Measurements from ENCODE around the gene C1R.

DNA sequence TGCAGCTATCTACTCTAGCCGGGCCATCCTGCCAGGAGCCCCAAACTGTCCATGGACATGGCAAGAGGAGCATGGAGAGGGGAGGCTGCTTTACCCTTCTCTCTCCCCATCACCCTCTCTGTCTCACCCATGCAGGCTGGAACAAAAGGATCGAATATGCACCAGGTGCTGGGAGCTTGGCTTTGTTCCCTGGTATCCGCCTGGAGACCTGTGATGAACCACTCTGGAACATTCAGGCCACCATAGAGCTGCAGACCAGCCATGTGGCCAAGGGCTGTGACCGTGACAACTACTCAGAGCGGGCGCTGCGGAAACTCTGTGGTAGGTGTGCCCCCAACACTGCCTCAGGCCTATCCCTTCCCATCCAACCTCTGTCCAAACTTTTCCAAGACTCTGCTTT is 43.8 kb upstream of the C1R start:
- TF ChIP-seq, protein P1, sequence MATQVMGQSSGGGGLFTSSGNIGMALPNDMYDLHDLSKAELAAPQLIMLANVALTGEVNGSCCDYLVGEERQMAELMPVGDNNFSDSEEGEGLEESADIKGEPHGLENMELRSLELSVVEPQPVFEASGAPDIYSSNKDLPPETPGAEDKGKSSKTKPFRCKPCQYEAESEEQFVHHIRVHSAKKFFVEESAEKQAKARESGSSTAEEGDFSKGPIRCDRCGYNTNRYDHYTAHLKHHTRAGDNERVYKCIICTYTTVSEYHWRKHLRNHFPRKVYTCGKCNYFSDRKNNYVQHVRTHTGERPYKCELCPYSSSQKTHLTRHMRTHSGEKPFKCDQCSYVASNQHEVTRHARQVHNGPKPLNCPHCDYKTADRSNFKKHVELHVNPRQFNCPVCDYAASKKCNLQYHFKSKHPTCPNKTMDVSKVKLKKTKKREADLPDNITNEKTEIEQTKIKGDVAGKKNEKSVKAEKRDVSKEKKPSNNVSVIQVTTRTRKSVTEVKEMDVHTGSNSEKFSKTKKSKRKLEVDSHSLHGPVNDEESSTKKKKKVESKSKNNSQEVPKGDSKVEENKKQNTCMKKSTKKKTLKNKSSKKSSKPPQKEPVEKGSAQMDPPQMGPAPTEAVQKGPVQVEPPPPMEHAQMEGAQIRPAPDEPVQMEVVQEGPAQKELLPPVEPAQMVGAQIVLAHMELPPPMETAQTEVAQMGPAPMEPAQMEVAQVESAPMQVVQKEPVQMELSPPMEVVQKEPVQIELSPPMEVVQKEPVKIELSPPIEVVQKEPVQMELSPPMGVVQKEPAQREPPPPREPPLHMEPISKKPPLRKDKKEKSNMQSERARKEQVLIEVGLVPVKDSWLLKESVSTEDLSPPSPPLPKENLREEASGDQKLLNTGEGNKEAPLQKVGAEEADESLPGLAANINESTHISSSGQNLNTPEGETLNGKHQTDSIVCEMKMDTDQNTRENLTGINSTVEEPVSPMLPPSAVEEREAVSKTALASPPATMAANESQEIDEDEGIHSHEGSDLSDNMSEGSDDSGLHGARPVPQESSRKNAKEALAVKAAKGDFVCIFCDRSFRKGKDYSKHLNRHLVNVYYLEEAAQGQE (IDR thresholded peaks at IDR 0.05; ENCODE audit: low read depth, low read length), result no peak
- no peak for TF ChIP-seq GABPA (IDR thresholded peaks at IDR 0.05; ENCODE audit: low read depth)
- no peak for TF ChIP-seq RXRA (IDR thresholded peaks at IDR 0.05; ENCODE audit: borderline replicate concordance, low read depth)
- no peak for TF ChIP-seq CTCF (IDR thresholded peaks at IDR 0.05)
- no peak for TF ChIP-seq MAX (IDR thresholded peaks at IDR 0.05; ENCODE audit: low read depth)
- no peak for TF ChIP-seq TAF1 (IDR thresholded peaks at IDR 0.05; ENCODE audit: borderline replicate concordance, low read depth, low read length)
- TF ChIP-seq FOXM1 (IDR thresholded peaks at IDR 0.05; ENCODE audit: low read depth), result no peak
- no peak for TF ChIP-seq RAD21 (IDR thresholded peaks at IDR 0.05; ENCODE audit: low read length)
- TF ChIP-seq YY1 (IDR thresholded peaks at IDR 0.05; ENCODE audit: low read depth), result no peak

Data from SK-N-SH (cell line).